ENCODE data around the gene OR2B3.

DNA sequence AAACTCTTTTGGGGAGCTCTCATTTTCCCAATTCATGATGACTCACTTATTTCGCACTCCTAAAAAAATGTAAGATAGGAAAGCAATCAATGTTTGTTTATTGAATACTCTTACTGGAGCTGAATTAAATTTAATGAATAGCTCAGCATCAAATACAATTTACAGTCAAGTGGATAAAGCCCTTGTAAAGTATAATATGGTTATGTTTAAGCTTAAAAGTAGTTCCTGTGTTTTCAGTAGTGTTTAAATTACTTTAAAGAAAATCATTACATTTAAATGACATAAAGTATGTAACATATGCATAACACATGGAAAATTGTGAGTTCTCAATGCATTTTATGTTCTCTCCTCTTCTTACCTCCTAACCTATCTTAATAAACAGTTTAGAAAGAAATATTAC lies at the start of gene OR2B3:
- TF ChIP-seq, protein P1, sequence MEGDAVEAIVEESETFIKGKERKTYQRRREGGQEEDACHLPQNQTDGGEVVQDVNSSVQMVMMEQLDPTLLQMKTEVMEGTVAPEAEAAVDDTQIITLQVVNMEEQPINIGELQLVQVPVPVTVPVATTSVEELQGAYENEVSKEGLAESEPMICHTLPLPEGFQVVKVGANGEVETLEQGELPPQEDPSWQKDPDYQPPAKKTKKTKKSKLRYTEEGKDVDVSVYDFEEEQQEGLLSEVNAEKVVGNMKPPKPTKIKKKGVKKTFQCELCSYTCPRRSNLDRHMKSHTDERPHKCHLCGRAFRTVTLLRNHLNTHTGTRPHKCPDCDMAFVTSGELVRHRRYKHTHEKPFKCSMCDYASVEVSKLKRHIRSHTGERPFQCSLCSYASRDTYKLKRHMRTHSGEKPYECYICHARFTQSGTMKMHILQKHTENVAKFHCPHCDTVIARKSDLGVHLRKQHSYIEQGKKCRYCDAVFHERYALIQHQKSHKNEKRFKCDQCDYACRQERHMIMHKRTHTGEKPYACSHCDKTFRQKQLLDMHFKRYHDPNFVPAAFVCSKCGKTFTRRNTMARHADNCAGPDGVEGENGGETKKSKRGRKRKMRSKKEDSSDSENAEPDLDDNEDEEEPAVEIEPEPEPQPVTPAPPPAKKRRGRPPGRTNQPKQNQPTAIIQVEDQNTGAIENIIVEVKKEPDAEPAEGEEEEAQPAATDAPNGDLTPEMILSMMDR (IDR thresholded peaks at IDR 0.05), result no peak
- TF ChIP-seq POLR2A (IDR thresholded peaks at IDR 0.05), result no peak
